Endothelial cell of umbilical vein (primary cell): ENCODE results near the gene KRTAP19-8. TPM values are rescaled to one million over a fixed set of nuclear protein-coding genes. Genes with fewer than 3 reads are reported as not detected.

Experiments used
- BruUV-seq: library from RNA; stranded (reverse); fragments of 400-500 nt; replicated peaks from 2 replicates; lab custom pipeline; 2021; lab: Mats Ljungman, UMichigan
- CTCF ChIA-PET: fragments of 300-600, 350-600 bp; sonication (Branson Sonifier 250); formaldehyde crosslinking; loops from one replicate; lab custom pipeline; 2021; ENCODE audit warnings: antibody characterized with exemption, inconsistent platforms; lab: Charles Lee
- POLR2A ChIA-PET: fragments of 300-600, 350-600 bp; sonication (Branson Sonifier 250); formaldehyde crosslinking; loops from one replicate; lab custom pipeline; 2021; ENCODE audit warnings: antibody characterized with exemption, inconsistent platforms; lab: Charles Lee
- DNase-seq: peaks from one replicate; pipeline ENCODE4 v3.0.0-alpha.2; 2011; ENCODE audit warnings: low read depth, low spot score
- FAIRE-seq: peaks from 2 replicates; lab custom pipeline; 2011; peaks lifted over from hg19 to GRCh38; lab: Jason Lieb, UNC
- H2AFZ ChIP-seq: 2 replicates; pipeline ENCODE4 v1.6.0; 2012; ENCODE audit warnings: low read depth, low read length, control low read depth, inconsistent platforms
- H3K27ac ChIP-seq: 2 replicates; pipeline ENCODE4 v1.5.1; 2011; ENCODE audit warnings: low read depth, mild to moderate bottlenecking, control low read depth, low read length, moderate library complexity; ENCODE audit not compliant: insufficient read depth
- H3K27me3 ChIP-seq, 2 experiments: 2 replicates each; pipeline versions ENCODE4 v1.6.0 to v1.6.1; 2011; ENCODE audit warnings: low read length in 2 of 2, mixed read lengths in 1 of 2; ENCODE audit not compliant: control insufficient read depth in 2 of 2, insufficient read depth in 2 of 2
- H3K36me3 ChIP-seq, 2 experiments: 2 replicates in 1 of 2; 3 replicates in 1 of 2; pipeline ENCODE4 v1.5.1; 2011; ENCODE audit warnings: low read length in 2 of 2, mild to moderate bottlenecking in 1 of 2, moderate library complexity in 1 of 2; ENCODE audit not compliant: control insufficient read depth in 2 of 2, insufficient read depth in 2 of 2; ENCODE audit errors: extremely low read depth in 1 of 2
- H3K4me1 ChIP-seq: 3 replicates; pipeline ENCODE4 v1.5.1; 2011; ENCODE audit warnings: mild to moderate bottlenecking, low read length; ENCODE audit not compliant: control insufficient read depth, insufficient read depth; ENCODE audit errors: extremely low read depth
- H3K4me2 ChIP-seq: 2 replicates; pipeline ENCODE4 v1.6.1; 2011; ENCODE audit warnings: low read length, control low read depth, mixed read lengths; ENCODE audit not compliant: insufficient read depth
- H3K4me3 ChIP-seq, 3 experiments: fragments of 200-600 bp in 1 of 3; sonication (generic), shearing (Covaris generic) in 1 of 3; replicated peaks in 1 of 3; 2 replicates each; pipeline ENCODE4 v1.5.1; 2011 to 2016; ENCODE audit warnings: control low read depth in 3 of 3, low read length in 3 of 3, mild to moderate bottlenecking in 2 of 3, inconsistent platforms in 1 of 3, low read depth in 1 of 3, moderate library complexity in 1 of 3; ENCODE audit not compliant: insufficient read depth in 1 of 3
- H3K79me2 ChIP-seq: 2 replicates; pipeline ENCODE4 v1.6.0; 2012; ENCODE audit warnings: low read length, inconsistent platforms; ENCODE audit not compliant: control insufficient read depth, insufficient read depth
- H3K9ac ChIP-seq: replicated peaks from 2 replicates; pipeline ENCODE3; 2011; ENCODE audit warnings: low read length, control low read depth; ENCODE audit not compliant: insufficient read depth; ENCODE audit errors: extremely low read depth
- H3K9me1 ChIP-seq: replicated peaks from 3 replicates; pipeline ENCODE4 v1.6.0; 2011; ENCODE audit warnings: mild to moderate bottlenecking, low read length; ENCODE audit not compliant: control insufficient read depth, insufficient read depth; ENCODE audit errors: extremely low read depth
- H3K9me3 ChIP-seq: replicated peaks from 2 replicates; pipeline ENCODE4 v1.5.1; 2012; ENCODE audit warnings: low read length, inconsistent platforms; ENCODE audit not compliant: control insufficient read depth, insufficient read depth
- H4K20me1 ChIP-seq: replicated peaks from 2 replicates; pipeline ENCODE3; 2011; ENCODE audit warnings: mild to moderate bottlenecking, low read length; ENCODE audit not compliant: control insufficient read depth, insufficient read depth; ENCODE audit errors: extremely low read depth
- EZH2 ChIP-seq: IDR thresholded peaks from 2 replicates; pipeline ENCODE4 v1.6.1; 2012; ENCODE audit warnings: borderline replicate concordance, low read depth, mild to moderate bottlenecking, moderate library complexity, low read length, inconsistent platforms; ENCODE audit not compliant: severe bottlenecking
- FOS ChIP-seq: IDR thresholded peaks from 2 replicates; pipeline ENCODE4 v1.6.1; 2011; ENCODE audit warnings: mild to moderate bottlenecking, low read length, moderate library complexity, borderline replicate concordance; ENCODE audit not compliant: insufficient read depth
- GATA2 ChIP-seq: IDR thresholded peaks from 2 replicates; pipeline ENCODE4 v1.7.0; 2011; ENCODE audit warnings: low read depth, mild to moderate bottlenecking, moderate library complexity, mixed read lengths, low read length; ENCODE audit not compliant: insufficient read length, insufficient read depth
- JUN ChIP-seq: IDR thresholded peaks from 2 replicates; pipeline ENCODE4 v1.6.1; 2011; ENCODE audit warnings: borderline replicate concordance, low read depth; ENCODE audit not compliant: insufficient read length, insufficient read depth
- MAX ChIP-seq: IDR thresholded peaks from 2 replicates; pipeline ENCODE4 v1.6.1; 2011; ENCODE audit not compliant: insufficient read depth, insufficient read length
- MYC ChIP-seq: IDR thresholded peaks from one replicate; pipeline ENCODE4 v1.6.1; 2011; ENCODE audit warnings: mild to moderate bottlenecking, low read depth, low read length
- POLR2A ChIP-seq: IDR thresholded peaks from 2 replicates; pipeline ENCODE4 v1.6.1; 2012; ENCODE audit warnings: low read depth, mild to moderate bottlenecking, control low read depth, low read length
- POLR2AphosphoS5 ChIP-seq: IDR thresholded peaks from 2 replicates; pipeline ENCODE4 v1.6.1; 2012; ENCODE audit warnings: low read depth, mild to moderate bottlenecking, control low read depth, low read length, moderate library complexity; ENCODE audit not compliant: insufficient read depth
- dilution Hi-C: fragments of 300-500 bp; cut with MboI; formaldehyde crosslinking; loops from one replicate; pipeline ENCODE4 v1.15.0; 2019; ENCODE audit warnings: low sequenced_read_pairs; ENCODE audit not compliant: extremely low pct_ligation_motif_present
- intact Hi-C: fragments of 100-400 bp; cut with micrococcal nuclease; formaldehyde crosslinking; loops from one replicate; pipeline ENCODE4 v1.10.0; 2022
- polyA plus RNA-seq, 4 experiments: library from polyadenylated mRNA; depleted of rRNA in 3 of 4; stranded (reverse) in 3 of 4; unstranded in 1 of 4; fragments of >200 nt; gene quantifications; 2 replicates each; pipeline versions ENCODE4 v1.2.1 to v1.2.3, GENCODE V29; 2011 to 2012; ENCODE audit warnings: missing spikeins in 1 of 4
- total RNA-seq: library from RNA; stranded (reverse); gene quantifications from 2 replicates; pipeline ENCODE4 v1.2.3, GENCODE V29; 2021
- TF ChIP-seq, protein P1 (sequence below), 2 donors: IDR thresholded peaks; 1 replicate in 1 of 2; 2 replicates in 1 of 2; pipeline ENCODE4 v1.5.1; 2011; ENCODE audit warnings: low read length in 2 of 2, mild to moderate bottlenecking in 2 of 2, moderate library complexity in 2 of 2, control low read depth in 1 of 2, inconsistent platforms in 1 of 2, low read depth in 1 of 2; ENCODE audit not compliant: insufficient read depth in 1 of 2; ENCODE audit errors: extremely low read depth in 1 of 2

KRTAP19-8 gene
- total and polyA plus RNA-seq, 2 donors (not counting 3 experiments of a cell fraction or from before 2014, with no cell fraction given) = not detected

DNA sequence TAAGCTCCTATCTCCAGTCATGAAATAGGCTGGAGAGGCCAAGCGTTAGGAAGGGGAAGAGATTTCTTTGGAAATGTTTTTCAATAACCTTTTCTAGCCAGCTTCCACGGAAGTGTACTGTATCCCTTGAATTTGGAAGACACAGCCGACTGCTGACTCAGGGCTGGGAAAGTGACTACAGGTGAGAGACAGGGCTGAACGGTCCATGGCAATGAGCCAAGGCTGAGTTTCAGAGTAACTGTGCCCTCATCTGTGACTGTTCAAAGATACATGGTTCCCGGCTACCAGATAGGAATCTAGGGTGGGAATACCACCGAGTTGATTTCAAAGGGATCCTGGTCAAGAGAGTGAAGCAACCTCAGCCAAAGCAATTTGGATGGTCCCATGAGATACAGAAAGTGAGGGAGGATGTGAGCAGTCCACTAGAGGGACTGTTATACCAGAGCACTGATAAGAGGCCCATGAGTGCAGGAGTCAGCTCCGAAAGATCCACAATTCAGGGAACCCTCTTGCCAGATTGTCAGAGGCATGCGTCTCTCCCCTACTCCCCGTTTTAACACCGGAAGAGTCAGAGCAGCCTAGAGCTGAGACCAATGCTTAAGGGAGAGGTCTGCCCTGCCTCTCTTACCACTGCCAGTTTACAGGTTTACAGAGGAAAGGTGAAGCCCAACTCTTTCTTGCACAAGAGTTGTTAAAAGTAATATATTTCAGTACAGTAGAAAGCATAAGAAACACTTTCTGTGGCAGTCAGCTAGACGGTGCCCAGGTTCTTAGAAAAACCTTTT, 3.2 kb upstream of the KRTAP19-8 start:
- intact Hi-C loops (no loop called here), dilution Hi-C loops (no loop called here)
- CTCF ChIA-PET = no interaction called here
- no peaks in the 10 kb centered on the region for H3K79me2 ChIP-seq
- no peak overlapping the region for H3K4me2 ChIP-seq
- H3K9me3 ChIP-seq = peaks cover 3% of the 10 kb centered on the region
- no peaks in the 10 kb centered on the region for H3K27me3 ChIP-seq
- no peaks in the 10 kb centered on the region for H3K9me1 ChIP-seq
- H3K27ac ChIP-seq = no peak overlapping the region
- no peaks in the 10 kb centered on the region for H3K4me1 ChIP-seq
- no peak overlapping the region for H3K9ac ChIP-seq
- POLR2A ChIA-PET = no interaction called here
- TF ChIP-seq MAX = no peak
- TF ChIP-seq GATA2 = no peak
- TF ChIP-seq, protein P1, sequence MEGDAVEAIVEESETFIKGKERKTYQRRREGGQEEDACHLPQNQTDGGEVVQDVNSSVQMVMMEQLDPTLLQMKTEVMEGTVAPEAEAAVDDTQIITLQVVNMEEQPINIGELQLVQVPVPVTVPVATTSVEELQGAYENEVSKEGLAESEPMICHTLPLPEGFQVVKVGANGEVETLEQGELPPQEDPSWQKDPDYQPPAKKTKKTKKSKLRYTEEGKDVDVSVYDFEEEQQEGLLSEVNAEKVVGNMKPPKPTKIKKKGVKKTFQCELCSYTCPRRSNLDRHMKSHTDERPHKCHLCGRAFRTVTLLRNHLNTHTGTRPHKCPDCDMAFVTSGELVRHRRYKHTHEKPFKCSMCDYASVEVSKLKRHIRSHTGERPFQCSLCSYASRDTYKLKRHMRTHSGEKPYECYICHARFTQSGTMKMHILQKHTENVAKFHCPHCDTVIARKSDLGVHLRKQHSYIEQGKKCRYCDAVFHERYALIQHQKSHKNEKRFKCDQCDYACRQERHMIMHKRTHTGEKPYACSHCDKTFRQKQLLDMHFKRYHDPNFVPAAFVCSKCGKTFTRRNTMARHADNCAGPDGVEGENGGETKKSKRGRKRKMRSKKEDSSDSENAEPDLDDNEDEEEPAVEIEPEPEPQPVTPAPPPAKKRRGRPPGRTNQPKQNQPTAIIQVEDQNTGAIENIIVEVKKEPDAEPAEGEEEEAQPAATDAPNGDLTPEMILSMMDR (IDR thresholded peaks at IDR 0.05; ENCODE audit: extremely low read depth in 1 of 2, insufficient read depth in 1 of 2, low read depth in 1 of 2, low read length in 2 of 2) = no peak
- no peak for TF ChIP-seq JUN
- no peak for TF ChIP-seq POLR2AphosphoS5
- TF ChIP-seq POLR2A = no peak
- TF ChIP-seq FOS = no peak
- TF ChIP-seq MYC = no peak
- TF ChIP-seq EZH2 = no peak
- H3K36me3 ChIP-seq = no peaks in the 10 kb centered on the region
- FAIRE-seq = no peak
- no peaks in the 10 kb centered on the region for H4K20me1 ChIP-seq
- no TSS peak for BruUV-seq
- no peak overlapping the region for H2AFZ ChIP-seq
- DNase-seq = no peak
- H3K4me3 ChIP-seq = no peak overlapping the region
